ENCODE data around the gene EXOC6B.

The EXOC6B gene

GRCh38 chr2:72821983-72822382 is 3.9 kb downstream of the EXOC6B start:
- no peak for DNase-seq (ENCODE audit: low read depth)
- no peak for TF ChIP-seq CTCF (conservative IDR thresholded peaks at IDR 0.05; ENCODE audit: low read length)
- H3K4me3 ChIP-seq (ENCODE audit: low read length): no peak overlapping the region

GRCh38 chr2:72821118-72821517 is 4.7 kb downstream of the EXOC6B start:
- H3K4me3 ChIP-seq (ENCODE audit: low read length): no peak overlapping the region
- no peak for DNase-seq (ENCODE audit: low read depth)
- TF ChIP-seq CTCF (conservative IDR thresholded peaks at IDR 0.05; ENCODE audit: low read length): no peak

DNA sequence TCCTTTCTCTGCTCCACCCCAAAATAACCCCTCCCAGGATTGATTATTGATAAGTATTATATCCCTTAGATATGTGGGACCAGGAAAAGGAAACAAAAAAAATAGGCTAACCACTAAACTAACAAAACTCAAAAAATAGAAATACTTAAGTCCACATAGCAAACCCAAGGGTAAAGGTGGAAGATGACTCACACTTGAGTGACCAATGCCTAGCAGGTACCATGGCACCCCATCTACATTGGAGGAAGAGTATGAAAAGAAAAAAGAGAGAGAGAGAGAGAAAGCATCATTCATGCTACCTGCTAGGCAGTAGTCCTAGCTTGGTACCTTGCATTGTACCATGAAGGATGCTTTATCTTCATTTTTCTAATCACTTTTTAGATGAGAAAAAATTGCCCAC is 6.3 kb downstream of the EXOC6B start:
- H3K4me3 ChIP-seq (ENCODE audit: low read length): no peak overlapping the region
- no peak for DNase-seq (ENCODE audit: low read depth)
- no peak for TF ChIP-seq CTCF (conservative IDR thresholded peaks at IDR 0.05; ENCODE audit: low read length)

DNA sequence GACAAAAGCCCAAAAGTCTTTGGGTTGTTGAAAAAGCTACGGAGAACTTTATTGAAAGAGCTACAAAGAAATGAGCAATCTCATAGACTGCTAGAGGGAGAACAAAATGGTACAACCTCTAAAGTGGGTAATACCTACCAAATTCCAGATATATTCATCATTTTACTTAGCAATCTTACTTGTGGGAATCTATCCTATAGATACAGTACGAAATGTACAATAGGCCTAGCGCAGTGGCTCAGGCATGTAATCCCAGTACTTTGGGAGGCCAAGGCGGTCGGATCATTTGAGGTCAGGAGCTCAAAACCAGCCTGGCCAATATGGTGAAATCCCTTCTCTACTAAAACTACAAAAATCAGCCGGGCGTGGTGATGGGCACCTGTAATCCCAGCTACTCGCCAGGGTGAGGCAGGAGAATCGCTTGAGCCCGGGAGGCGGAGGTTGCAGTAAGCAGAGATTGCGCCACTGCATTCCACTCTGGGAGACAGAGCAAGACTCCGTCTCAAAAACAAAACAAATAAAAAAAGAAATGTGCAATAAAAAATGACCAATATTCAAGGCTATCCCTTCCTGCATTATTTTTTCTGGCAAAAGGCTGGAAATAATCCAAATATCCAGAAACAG is 10.1 kb downstream of the EXOC6B start:
- no peak overlapping the region for H3K4me3 ChIP-seq (ENCODE audit: low read length)
- no peak for DNase-seq (ENCODE audit: low read depth)
- TF ChIP-seq CTCF (conservative IDR thresholded peaks at IDR 0.05; ENCODE audit: low read length): no peak

DNA sequence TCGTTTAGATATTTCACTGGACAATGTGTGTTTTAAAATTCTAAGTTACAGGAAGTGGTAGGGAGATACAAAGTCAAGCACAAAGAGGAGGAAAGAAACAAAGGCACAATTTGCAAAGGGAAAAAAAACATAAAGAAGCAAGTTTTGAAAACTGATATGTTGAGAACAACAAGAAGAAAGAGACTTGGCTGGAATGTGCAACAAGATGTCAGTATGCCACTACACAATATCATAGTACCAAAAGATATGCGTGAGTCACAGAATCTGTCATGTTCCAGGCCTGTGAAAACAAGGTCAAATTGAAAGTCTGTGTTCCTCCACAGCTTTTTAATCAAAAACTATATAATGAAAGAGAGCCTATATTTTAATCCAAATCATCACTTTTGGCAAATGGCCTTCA is 12.0 kb downstream of the EXOC6B start:
- H3K4me3 ChIP-seq (ENCODE audit: low read length): no peak overlapping the region
- peak; percentile 20 for DNase-seq (ENCODE audit: low read depth)
- TF ChIP-seq CTCF (conservative IDR thresholded peaks at IDR 0.05; ENCODE audit: low read length): no peak

DNA sequence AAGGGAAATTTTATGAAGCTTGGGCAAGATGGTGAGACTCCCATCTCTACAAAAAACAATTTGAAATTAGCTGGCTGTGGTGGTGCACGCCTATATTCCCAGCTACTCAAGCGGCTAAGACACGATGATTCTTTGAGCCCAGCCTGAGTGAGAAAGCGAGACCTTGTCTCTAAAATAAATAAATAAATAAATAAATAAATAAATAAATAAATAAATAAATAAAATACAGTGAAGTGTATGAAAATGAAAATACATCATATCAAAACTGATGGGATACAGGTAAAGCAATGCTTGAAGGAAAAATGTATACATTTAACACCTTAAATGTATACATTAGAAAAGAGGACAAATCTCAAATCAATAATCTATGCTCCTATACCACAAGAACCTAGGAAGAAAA is 15.7 kb downstream of the EXOC6B start:
- no peak for TF ChIP-seq CTCF (conservative IDR thresholded peaks at IDR 0.05; ENCODE audit: low read length)
- DNase-seq (ENCODE audit: low read depth): no peak
- H3K4me3 ChIP-seq (ENCODE audit: low read length): no peak overlapping the region

GRCh38 chr2:72809095-72809494 is 16.7 kb downstream of the EXOC6B start:
- no peak for TF ChIP-seq CTCF (conservative IDR thresholded peaks at IDR 0.05; ENCODE audit: low read length)
- DNase-seq (ENCODE audit: low read depth): no peak

More at GRCh38 chr2:72809095-72809494, 16.7 kb downstream of the EXOC6B start:
- H3K4me3 ChIP-seq (ENCODE audit: low read length): no peak overlapping the region

Data from AG10803 (cell line).